Endodermal cell (in vitro differentiated cells): Measurements from ENCODE around the gene NDUFA6. TPM values are rescaled to one million over a fixed set of nuclear protein-coding genes. Genes with fewer than 3 reads are reported as not detected.
"Not testable (repeated sequence)": the region's sequence is repeated elsewhere in the genome, so short reads cannot be mapped to it uniquely, and the experiment has no call there.

ENCODE experiments used
- DNase-seq: peaks from one replicate; pipeline ENCODE4 v3.0.0-alpha.2; 2017
- H3K27ac ChIP-seq: 2 replicates; pipeline ENCODE4 v1.5.1; 2013; ENCODE audit warnings: mild to moderate bottlenecking, low read depth, low read length, moderate library complexity
- H3K27me3 ChIP-seq: 2 replicates; pipeline ENCODE4 v1.6.1; 2013; ENCODE audit warnings: mild to moderate bottlenecking, low read length, moderate library complexity; ENCODE audit not compliant: insufficient read depth, control insufficient read depth, poor library complexity, severe bottlenecking
- H3K36me3 ChIP-seq: 2 replicates; pipeline ENCODE4 v1.7.0; 2013; ENCODE audit warnings: mild to moderate bottlenecking, low read length, moderate library complexity; ENCODE audit not compliant: control insufficient read depth, insufficient read depth
- H3K4me1 ChIP-seq: one replicate; pipeline ENCODE4 v1.7.0; 2013; ENCODE audit warnings: low read length; ENCODE audit not compliant: control insufficient read depth, insufficient read depth
- H3K4me3 ChIP-seq: 2 replicates; pipeline ENCODE4 v1.5.1; 2013; ENCODE audit warnings: mild to moderate bottlenecking, low read length, moderate library complexity
- H3K9ac ChIP-seq: 2 replicates; pipeline ENCODE4 v1.6.1; 2013; ENCODE audit warnings: mild to moderate bottlenecking, low read length, moderate library complexity; ENCODE audit not compliant: poor library complexity, severe bottlenecking; ENCODE audit errors: extremely low read depth
- H3K9me3 ChIP-seq: 2 replicates; pipeline ENCODE4 v1.6.1; 2013; ENCODE audit warnings: mild to moderate bottlenecking, low read length, moderate library complexity; ENCODE audit not compliant: control insufficient read depth
- H3K27ac Mint-ChIP-seq: 2 replicates; pipeline ENCODE4 v1.8.0; 2020; ENCODE audit warnings: mixed read lengths
- H3K27me3 Mint-ChIP-seq: 2 replicates; pipeline ENCODE4 v1.8.0; 2021; ENCODE audit warnings: mild to moderate bottlenecking, mixed read lengths; ENCODE audit not compliant: insufficient read depth
- H3K36me3 Mint-ChIP-seq: 2 replicates; pipeline ENCODE4 v1.8.0; 2020; ENCODE audit warnings: low read depth, mixed read lengths
- H3K4me1 Mint-ChIP-seq: 2 replicates; pipeline ENCODE4 v1.8.0; 2020; ENCODE audit warnings: mixed read lengths
- H3K4me3 Mint-ChIP-seq: 2 replicates; pipeline ENCODE4 v1.8.0; 2020; ENCODE audit warnings: mild to moderate bottlenecking, moderate library complexity, mixed read lengths
- H3K9me3 Mint-ChIP-seq: 2 replicates; pipeline ENCODE4 v1.8.0; 2020; ENCODE audit warnings: mild to moderate bottlenecking, mixed read lengths
- CTCF ChIP-seq: fragments of 200-600 bp; sonication (generic); conservative IDR thresholded peaks from 2 replicates; pipeline ENCODE4 v1.5.0; 2021; ENCODE audit warnings: antibody characterized with exemption, mild to moderate bottlenecking
- WGBS, 2 experiments: methylation state at CpG; one replicate each; pipeline versions ENCODE4 v1.1.5 to v1.1.7; 2013; ENCODE audit warnings: missing lambda C conversion rate in 2 of 2, mixed read lengths in 1 of 2; ENCODE audit not compliant: insufficient coverage in 1 of 2, insufficient read length in 1 of 2; 5-methylcytosine and 5-hydroxymethylcytosine counted together
- total RNA-seq, 2 donors: library from RNA; stranded (reverse); fragmentation: NEBNext Ultra II Directional in 1 of 2; extraction: Animal tissue kit (Norgen Biotek cat#: 25700) in 1 of 2; gene quantifications; 2 replicates in 1 of 2; 3 replicates in 1 of 2; pipeline ENCODE4 v1.2.1, GENCODE V29; 2021

NDUFA6 gene
- total RNA-seq, 2 donors from 2014 or later: 83.4 to 103 TPM

- WGBS, 2 experiments: 0 to 39% methylated on average over 1 of the region's 7 CpGs
- not testable (repeated sequence) for H3K9me3 ChIP-seq, H3K9ac ChIP-seq, H3K9me3 Mint-ChIP-seq, H3K4me3 ChIP-seq, H3K4me1 Mint-ChIP-seq, H3K27ac ChIP-seq, H3K36me3 ChIP-seq, H3K4me1 ChIP-seq, H3K27me3 ChIP-seq, DNase-seq, H3K4me3 Mint-ChIP-seq, H3K27ac Mint-ChIP-seq
- H3K36me3 Mint-ChIP-seq: peaks cover 17% of the 10 kb centered on the region
- H3K27me3 Mint-ChIP-seq: peaks cover 10% of the 10 kb centered on the region
These were observed 39.6 kb upstream of the NDUFA6 start for GRCh38 chr22:42130182-42130581.

- peak; percentile 70 for DNase-seq
- not testable (repeated sequence) for H3K4me1 ChIP-seq, H3K36me3 ChIP-seq, H3K36me3 Mint-ChIP-seq, H3K9ac ChIP-seq, H3K27ac Mint-ChIP-seq, H3K4me1 Mint-ChIP-seq, H3K4me3 Mint-ChIP-seq, H3K27me3 ChIP-seq, H3K4me3 ChIP-seq, H3K9me3 Mint-ChIP-seq, H3K9me3 ChIP-seq, H3K27ac ChIP-seq
- peaks cover 10% of the 10 kb centered on the region for H3K27me3 Mint-ChIP-seq
- WGBS, 2 experiments: 94 to 96% methylated on average over 17 to 61 of the region's 65 CpGs
These were observed 38.5 kb upstream of the NDUFA6 start for GRCh38 chr22:42128776-42129694.

- DNase-seq, H3K9me3 ChIP-seq, H3K27me3 ChIP-seq, H3K27ac Mint-ChIP-seq, H3K4me1 Mint-ChIP-seq, H3K4me3 ChIP-seq, H3K9me3 Mint-ChIP-seq, H3K9ac ChIP-seq, H3K4me1 ChIP-seq, H3K36me3 ChIP-seq, H3K4me3 Mint-ChIP-seq, H3K27me3 Mint-ChIP-seq, H3K36me3 Mint-ChIP-seq, H3K27ac ChIP-seq: not testable (repeated sequence)
- WGBS, 2 experiments: 85 to 95% methylated on average over 3 to 13 of the region's 13 CpGs
These were observed 37.4 kb upstream of the NDUFA6 start for GRCh38 chr22:42128007-42128406.

- no peaks in the 10 kb centered on the region for H3K4me1 ChIP-seq
- H3K36me3 ChIP-seq: no peaks in the 10 kb centered on the region
- no peak for TF ChIP-seq CTCF
- H3K9ac ChIP-seq: no peak overlapping the region
- DNase-seq: no peak
- peaks cover 3% of the 10 kb centered on the region for H3K9me3 ChIP-seq
- WGBS, 2 experiments: 88 to 95% methylated on average over 13 to 16 of the region's 16 CpGs
- no peak overlapping the region for H3K27ac ChIP-seq
- Mint-ChIP-seq H3K4me1 (no peaks in the 10 kb centered on the region), H3K27ac (no peak overlapping the region), H3K27me3 (peaks cover 8% of the 10 kb centered on the region), H3K9me3 (no peaks in the 10 kb centered on the region), H3K36me3 (peaks cover 5% of the 10 kb centered on the region), H3K4me3 (no peak overlapping the region)
- no peaks in the 10 kb centered on the region for H3K27me3 ChIP-seq
- H3K4me3 ChIP-seq: no peak overlapping the region
These were observed 37.0 kb upstream of the NDUFA6 start for GRCh38 chr22:42127606-42128005.

- H3K27me3 Mint-ChIP-seq, DNase-seq, H3K9me3 Mint-ChIP-seq, H3K27ac Mint-ChIP-seq, H3K27me3 ChIP-seq, H3K9me3 ChIP-seq, H3K27ac ChIP-seq, H3K4me1 ChIP-seq, H3K36me3 ChIP-seq, H3K4me3 Mint-ChIP-seq, H3K36me3 Mint-ChIP-seq, H3K9ac ChIP-seq, H3K4me1 Mint-ChIP-seq, H3K4me3 ChIP-seq: not testable (repeated sequence)
- WGBS, 2 experiments: no CpG with 5 or more reads among the region's 4 CpGs
These were observed 33.0 kb upstream of the NDUFA6 start for GRCh38 chr22:42123529-42123928.

- H3K4me1 ChIP-seq, H3K4me3 ChIP-seq, H3K36me3 ChIP-seq, H3K27me3 ChIP-seq, DNase-seq, H3K4me1 Mint-ChIP-seq, H3K27me3 Mint-ChIP-seq, H3K27ac Mint-ChIP-seq, H3K9ac ChIP-seq, H3K27ac ChIP-seq, H3K4me3 Mint-ChIP-seq: not testable (repeated sequence)
- WGBS, 2 experiments: 88 to 92% methylated on average over 13 to 15 of the region's 15 CpGs
- H3K9me3 ChIP-seq: peaks cover 24% of the 10 kb centered on the region
- Mint-ChIP-seq H3K36me3 (peaks cover 16% of the 10 kb centered on the region), H3K9me3 (peaks cover 19% of the 10 kb centered on the region)
These were observed 29.9 kb upstream of the NDUFA6 start for GRCh38 chr22:42120231-42121021.
